Fibroblast of mammary gland (primary cell): ENCODE results near the gene MEGF10.

Source experiments
- DNase-seq: peaks from one replicate; pipeline ENCODE4 v3.0.0-alpha.2; 2010; ENCODE audit warnings: low read depth
- H3K4me3 ChIP-seq: 2 replicates; pipeline ENCODE4 v1.5.1; 2011; ENCODE audit warnings: low read depth, mild to moderate bottlenecking, low read length, moderate library complexity; ENCODE audit not compliant: control insufficient read depth
- CTCF ChIP-seq: conservative IDR thresholded peaks from 2 replicates; pipeline ENCODE4 v1.5.1; 2011; ENCODE audit warnings: low read depth, low read length, inconsistent platforms; ENCODE audit not compliant: control insufficient read depth, insufficient read depth

MEGF10 gene

GRCh38 chr5:127404190-127404589 lies 113.6 kb downstream of the MEGF10 start:
- H3K4me3 ChIP-seq = no peak overlapping the region
- no peak for DNase-seq
- TF ChIP-seq CTCF = no peak

GRCh38 chr5:127406326-127407121 lies 115.9 kb downstream of the MEGF10 start:
- H3K4me3 ChIP-seq = no peak overlapping the region
- no peak for TF ChIP-seq CTCF
- DNase-seq = no peak

- no peak for TF ChIP-seq CTCF
- DNase-seq = no peak
- no peak overlapping the region for H3K4me3 ChIP-seq
Measured at GRCh38 chr5:127409246-127409917, 118.8 kb downstream of the MEGF10 start.

- no peak for TF ChIP-seq CTCF
- H3K4me3 ChIP-seq = no peak overlapping the region
- DNase-seq = no peak
Measured at GRCh38 chr5:127409921-127410675, 119.5 kb downstream of the MEGF10 start.

GRCh38 chr5:127410959-127411358 lies 120.4 kb downstream of the MEGF10 start:
- no peak for DNase-seq
- no peak for TF ChIP-seq CTCF
- H3K4me3 ChIP-seq = no peak overlapping the region

- H3K4me3 ChIP-seq = no peak overlapping the region
- no peak for TF ChIP-seq CTCF
- DNase-seq = no peak
Measured at GRCh38 chr5:127411381-127411780, 120.8 kb downstream of the MEGF10 start.
